IMR-90 (cell line): ENCODE data around the gene CC2D1A.

ENCODE experiments used
- CEBPB ChIP-seq: IDR thresholded peaks from 2 replicates; pipeline ENCODE4 v1.6.1; 2012; ENCODE audit warnings: low read depth, low read length, improper control_type of control experiment
- MAFK ChIP-seq: IDR thresholded peaks from 2 replicates; pipeline ENCODE4 v1.6.1; 2012; ENCODE audit warnings: low read depth, low read length, improper control_type of control experiment
- MAZ ChIP-seq: IDR thresholded peaks from 2 replicates; pipeline ENCODE4 v1.6.1; 2012; ENCODE audit warnings: low read depth, mild to moderate bottlenecking, low read length, improper control_type of control experiment, moderate library complexity, borderline replicate concordance
- NFE2L2 ChIP-seq: fragments of 150-350 bp; IDR thresholded peaks from 2 replicates; pipeline ENCODE4 v1.6.1; 2016; ENCODE audit warnings: low read depth, mild to moderate bottlenecking, low read length
- POLR2A ChIP-seq: IDR thresholded peaks from 2 replicates; pipeline ENCODE4 v1.6.1; 2012; ENCODE audit warnings: mild to moderate bottlenecking, low read depth, low read length
- RAD21 ChIP-seq: IDR thresholded peaks from 2 replicates; pipeline ENCODE4 v1.6.1; 2012; ENCODE audit warnings: low read length, improper control_type of control experiment
- RFX5 ChIP-seq: IDR thresholded peaks from 2 replicates; pipeline ENCODE4 v1.8.0; 2012; ENCODE audit warnings: low read depth, mild to moderate bottlenecking, low read length, moderate library complexity
- USF2 ChIP-seq: fragments of 150-350 bp; IDR thresholded peaks from 2 replicates; pipeline ENCODE4 v1.6.1; 2017; ENCODE audit warnings: mild to moderate bottlenecking, antibody characterized with exemption, low read length, low read depth
- TF ChIP-seq, protein P1 (sequence below): conservative IDR thresholded peaks from 2 replicates; pipeline ENCODE4 v1.5.1; 2012; ENCODE audit warnings: mild to moderate bottlenecking, low read depth, low read length, improper control_type of control experiment
- TF ChIP-seq, protein P2 (sequence below): fragments of 150-350 bp; IDR thresholded peaks from 2 replicates; pipeline ENCODE4 v1.6.1; 2016; ENCODE audit warnings: low read depth, mild to moderate bottlenecking, low read length, moderate library complexity, borderline replicate concordance

GRCh38 chr19:13976446-13976845, 70.4 kb downstream of the CC2D1A start:
- TF ChIP-seq, protein P1, sequence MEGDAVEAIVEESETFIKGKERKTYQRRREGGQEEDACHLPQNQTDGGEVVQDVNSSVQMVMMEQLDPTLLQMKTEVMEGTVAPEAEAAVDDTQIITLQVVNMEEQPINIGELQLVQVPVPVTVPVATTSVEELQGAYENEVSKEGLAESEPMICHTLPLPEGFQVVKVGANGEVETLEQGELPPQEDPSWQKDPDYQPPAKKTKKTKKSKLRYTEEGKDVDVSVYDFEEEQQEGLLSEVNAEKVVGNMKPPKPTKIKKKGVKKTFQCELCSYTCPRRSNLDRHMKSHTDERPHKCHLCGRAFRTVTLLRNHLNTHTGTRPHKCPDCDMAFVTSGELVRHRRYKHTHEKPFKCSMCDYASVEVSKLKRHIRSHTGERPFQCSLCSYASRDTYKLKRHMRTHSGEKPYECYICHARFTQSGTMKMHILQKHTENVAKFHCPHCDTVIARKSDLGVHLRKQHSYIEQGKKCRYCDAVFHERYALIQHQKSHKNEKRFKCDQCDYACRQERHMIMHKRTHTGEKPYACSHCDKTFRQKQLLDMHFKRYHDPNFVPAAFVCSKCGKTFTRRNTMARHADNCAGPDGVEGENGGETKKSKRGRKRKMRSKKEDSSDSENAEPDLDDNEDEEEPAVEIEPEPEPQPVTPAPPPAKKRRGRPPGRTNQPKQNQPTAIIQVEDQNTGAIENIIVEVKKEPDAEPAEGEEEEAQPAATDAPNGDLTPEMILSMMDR, result no peak
- TF ChIP-seq POLR2A (no peak), RAD21 (no peak), RFX5 (no peak), USF2 (no peak), NFE2L2 (no peak), CEBPB (no peak), MAFK (no peak), MAZ (no peak)
- TF ChIP-seq, protein P2, sequence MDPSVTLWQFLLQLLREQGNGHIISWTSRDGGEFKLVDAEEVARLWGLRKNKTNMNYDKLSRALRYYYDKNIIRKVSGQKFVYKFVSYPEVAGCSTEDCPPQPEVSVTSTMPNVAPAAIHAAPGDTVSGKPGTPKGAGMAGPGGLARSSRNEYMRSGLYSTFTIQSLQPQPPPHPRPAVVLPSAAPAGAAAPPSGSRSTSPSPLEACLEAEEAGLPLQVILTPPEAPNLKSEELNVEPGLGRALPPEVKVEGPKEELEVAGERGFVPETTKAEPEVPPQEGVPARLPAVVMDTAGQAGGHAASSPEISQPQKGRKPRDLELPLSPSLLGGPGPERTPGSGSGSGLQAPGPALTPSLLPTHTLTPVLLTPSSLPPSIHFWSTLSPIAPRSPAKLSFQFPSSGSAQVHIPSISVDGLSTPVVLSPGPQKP, result no peak
